Stimulated activated memory B cell treated with anti-CD40 and anti-IgM and Interleukin-4, amounts not matched to agents 10 μg/mL and 1 μg/mL and 100 μg/mL, for 72 hours (primary cell): ENCODE data around the gene SGPP2.

ENCODE experiments used
- ATAC-seq: fragments of 150-1000 bp; cut with Tn5 transposase; 2 replicates; pipeline ENCODE4 v1.10.0; 2021
- H3K27ac Mint-ChIP-seq: one replicate; pipeline ENCODE4 v1.8.0; 2022; ENCODE audit warnings: mild to moderate bottlenecking, mixed read lengths
- H3K27me3 Mint-ChIP-seq: one replicate; pipeline ENCODE4 v1.8.0; 2022; ENCODE audit warnings: mixed read lengths
- H3K36me3 Mint-ChIP-seq: one replicate; pipeline ENCODE4 v1.8.0; 2022; ENCODE audit warnings: mixed read lengths
- H3K4me1 Mint-ChIP-seq: one replicate; pipeline ENCODE4 v1.8.0; 2022; ENCODE audit warnings: mixed read lengths
- H3K4me3 Mint-ChIP-seq: one replicate; pipeline ENCODE4 v1.8.0; 2022; ENCODE audit warnings: mild to moderate bottlenecking, moderate library complexity, mixed read lengths
- H3K9me3 Mint-ChIP-seq: one replicate; pipeline ENCODE4 v1.8.0; 2022; ENCODE audit warnings: mixed read lengths

The SGPP2 gene

DNA sequence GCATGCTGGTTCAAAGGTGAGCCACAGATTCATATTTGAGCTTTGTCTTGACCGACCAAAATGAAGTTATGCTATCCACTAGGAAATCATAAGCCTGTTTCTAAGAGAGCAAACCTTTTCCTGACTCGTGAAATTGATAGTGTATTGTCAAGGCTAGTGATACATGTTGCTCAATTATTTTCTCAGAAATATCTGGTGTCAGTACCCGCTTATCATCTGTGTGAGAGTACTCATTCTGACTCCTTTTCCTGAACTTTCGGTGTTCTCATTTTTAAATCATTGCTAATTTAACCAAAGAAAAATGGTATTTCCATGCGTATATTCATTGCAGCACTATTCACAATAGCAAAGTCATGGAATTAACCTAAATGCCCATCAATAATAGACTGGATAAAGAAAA is 56.2 kb downstream of the SGPP2 start:
- no peaks in the 10 kb centered on the region for H3K27me3 Mint-ChIP-seq
- H3K27ac Mint-ChIP-seq: no peak overlapping the region
- no peak overlapping the region for H3K4me3 Mint-ChIP-seq
- H3K4me1 Mint-ChIP-seq: no peaks in the 10 kb centered on the region
- no peak for ATAC-seq
- no peaks in the 10 kb centered on the region for H3K9me3 Mint-ChIP-seq
- H3K36me3 Mint-ChIP-seq: peaks cover 36% of the 10 kb centered on the region

GRCh38 chr2:222481941-222482340 is 57.6 kb downstream of the SGPP2 start:
- H3K4me3 Mint-ChIP-seq: no peak overlapping the region
- H3K36me3 Mint-ChIP-seq: peaks cover 29% of the 10 kb centered on the region
- H3K9me3 Mint-ChIP-seq: no peaks in the 10 kb centered on the region
- no peak overlapping the region for H3K27ac Mint-ChIP-seq
- H3K4me1 Mint-ChIP-seq: no peaks in the 10 kb centered on the region
- ATAC-seq: no peak
- no peaks in the 10 kb centered on the region for H3K27me3 Mint-ChIP-seq

DNA sequence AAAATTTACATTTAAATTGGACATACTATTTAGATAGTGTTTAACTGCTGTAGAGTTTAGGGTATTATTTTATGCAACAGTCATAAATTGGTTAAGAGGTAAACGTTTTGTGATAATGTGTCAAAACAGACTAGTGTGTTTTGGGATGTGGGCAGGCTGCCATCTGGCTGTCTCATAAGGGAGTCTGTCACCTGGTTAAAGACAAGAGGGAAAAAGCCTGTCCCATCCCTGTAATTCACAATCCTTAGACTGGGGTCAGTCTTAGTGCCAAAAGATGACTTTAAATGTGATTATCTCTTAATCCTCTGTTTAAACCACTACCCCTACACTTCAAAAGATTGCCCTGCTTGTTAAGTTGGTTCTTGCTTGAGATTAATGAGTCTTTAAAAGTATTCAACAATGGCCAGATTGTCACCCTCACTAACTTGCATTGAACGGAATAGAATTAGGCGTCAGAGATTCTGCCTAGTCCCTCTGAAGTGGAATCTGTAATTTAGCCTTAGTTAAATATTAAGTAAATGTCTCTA is 59.2 kb downstream of the SGPP2 start:
- no peak for ATAC-seq
- H3K9me3 Mint-ChIP-seq: no peaks in the 10 kb centered on the region
- H3K27ac Mint-ChIP-seq: no peak overlapping the region
- no peak overlapping the region for H3K4me3 Mint-ChIP-seq
- no peaks in the 10 kb centered on the region for H3K4me1 Mint-ChIP-seq
- peaks cover 30% of the 10 kb centered on the region for H3K36me3 Mint-ChIP-seq
- no peaks in the 10 kb centered on the region for H3K27me3 Mint-ChIP-seq

DNA sequence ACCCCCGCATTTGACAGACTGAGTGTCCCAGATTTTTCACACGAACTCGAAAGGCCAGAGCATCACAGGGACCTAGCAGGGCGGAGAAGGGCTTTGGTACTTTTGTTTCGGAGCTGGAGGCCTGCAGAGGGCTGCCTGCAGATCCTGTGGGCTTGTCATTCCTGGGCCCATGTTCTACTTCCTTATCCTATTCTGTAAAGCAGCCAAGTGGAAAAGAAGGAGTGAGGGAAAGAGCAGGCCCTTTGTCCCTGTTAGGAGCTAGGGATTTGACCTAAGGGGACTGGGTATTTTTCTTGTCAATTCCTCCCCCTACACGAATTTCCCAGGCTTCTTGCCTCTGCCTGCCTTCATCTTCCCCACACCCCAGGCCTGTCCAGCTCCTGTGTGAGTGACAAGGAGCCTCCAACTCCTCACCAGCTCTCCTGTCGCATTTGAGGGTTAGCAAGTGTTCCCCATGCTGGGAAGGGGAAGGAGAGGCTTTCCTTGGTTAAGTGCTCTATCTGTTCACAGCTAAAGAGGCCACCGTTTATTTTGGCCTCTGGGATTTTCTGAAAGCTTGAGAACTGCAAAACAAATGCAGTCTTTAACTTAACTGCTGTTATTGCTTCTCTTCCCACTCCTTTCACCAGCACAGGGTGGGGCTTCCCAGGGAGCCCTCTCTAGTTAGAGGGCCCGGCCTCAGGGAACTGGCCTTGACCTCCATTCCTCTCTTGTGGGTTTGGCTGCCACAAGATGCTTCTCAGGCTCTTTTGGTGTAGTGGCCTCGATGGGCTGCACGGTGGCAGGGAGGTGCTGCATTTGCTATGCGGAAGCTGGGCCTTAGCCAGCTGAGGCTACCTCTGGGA is 61.2 kb downstream of the SGPP2 start:
- Mint-ChIP-seq H3K9me3 (no peaks in the 10 kb centered on the region), H3K4me3 (no peak overlapping the region), H3K27ac (peak overlapping the region; percentile 59), H3K36me3 (peaks cover 30% of the 10 kb centered on the region), H3K4me1 (no peaks in the 10 kb centered on the region), H3K27me3 (no peaks in the 10 kb centered on the region)
- ATAC-seq: no peak

GRCh38 chr2:222490131-222490530 is 65.8 kb downstream of the SGPP2 start:
- H3K4me3 Mint-ChIP-seq: no peak overlapping the region

DNA sequence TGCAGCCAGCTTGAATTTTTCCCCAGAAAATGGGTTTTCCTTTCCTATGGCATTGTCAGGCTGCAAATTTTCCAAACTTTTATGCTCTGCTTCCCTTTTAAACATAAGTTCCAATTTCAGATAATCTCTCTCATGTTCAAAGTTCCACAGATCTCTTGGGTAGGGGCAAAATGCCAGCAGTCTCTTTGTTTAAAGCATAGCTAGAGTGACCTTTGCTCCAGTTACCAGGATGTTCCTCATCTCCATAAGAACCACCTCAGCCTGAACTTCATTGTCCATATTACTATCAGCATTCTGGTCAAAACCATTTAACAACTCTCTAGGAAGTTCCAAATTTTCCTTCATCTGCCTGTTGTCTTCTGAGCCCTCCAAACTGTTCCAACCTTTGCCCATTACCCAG is 68.3 kb downstream of the SGPP2 start:
- H3K4me3 Mint-ChIP-seq: no peak overlapping the region
- H3K4me1 Mint-ChIP-seq: no peaks in the 10 kb centered on the region
- H3K27ac Mint-ChIP-seq: no peak overlapping the region
- peaks cover 8% of the 10 kb centered on the region for H3K9me3 Mint-ChIP-seq
- ATAC-seq: no peak
- H3K36me3 Mint-ChIP-seq: peaks cover 35% of the 10 kb centered on the region
- H3K27me3 Mint-ChIP-seq: no peaks in the 10 kb centered on the region

More at GRCh38 chr2:222490131-222490530, 65.8 kb downstream of the SGPP2 start:
- Mint-ChIP-seq H3K36me3 (peaks cover 39% of the 10 kb centered on the region), H3K27me3 (no peaks in the 10 kb centered on the region), H3K27ac (no peak overlapping the region), H3K4me1 (no peaks in the 10 kb centered on the region), H3K9me3 (peaks cover 8% of the 10 kb centered on the region)
- ATAC-seq: no peak

DNA sequence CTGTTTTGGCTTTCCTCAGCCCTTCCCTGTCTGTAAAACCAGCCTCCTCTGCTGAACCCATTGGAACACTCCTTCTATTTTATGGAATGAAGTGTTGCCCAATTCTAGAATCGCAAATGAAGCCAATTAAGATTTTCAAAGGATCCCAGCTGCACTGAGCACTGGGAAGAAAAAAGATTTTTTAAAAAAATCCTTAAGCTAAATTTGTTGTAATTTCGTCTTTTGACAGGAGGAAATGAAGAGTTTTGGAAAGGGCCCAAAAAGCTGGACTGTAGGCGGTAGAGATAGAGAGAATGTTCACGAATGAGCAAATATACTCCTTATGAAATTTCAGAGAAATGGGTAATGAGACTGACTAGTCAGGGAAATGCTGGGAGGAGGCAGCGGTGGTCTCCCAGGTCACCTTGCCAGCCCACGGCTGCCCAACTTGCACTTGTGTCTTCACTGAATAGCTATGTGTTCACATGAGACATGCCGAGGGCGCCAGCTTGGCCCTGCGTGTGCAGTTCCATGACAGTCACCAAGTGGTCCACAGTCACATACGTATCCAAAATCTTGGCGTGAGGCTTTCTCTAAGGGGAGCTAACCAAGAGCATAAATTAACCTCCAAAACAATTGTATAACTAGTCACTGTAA is 69.9 kb downstream of the SGPP2 start:
- Mint-ChIP-seq H3K4me1 (peaks cover 2% of the 10 kb centered on the region), H3K27ac (no peak overlapping the region), H3K36me3 (peaks cover 47% of the 10 kb centered on the region), H3K4me3 (no peak overlapping the region), H3K27me3 (no peaks in the 10 kb centered on the region), H3K9me3 (peaks cover 8% of the 10 kb centered on the region)
- no peak for ATAC-seq

- Mint-ChIP-seq H3K27me3 (no peaks in the 10 kb centered on the region), H3K4me1 (peaks cover 12% of the 10 kb centered on the region), H3K4me3 (no peak overlapping the region), H3K36me3 (peaks cover 58% of the 10 kb centered on the region), H3K27ac (no peak overlapping the region), H3K9me3 (peaks cover 8% of the 10 kb centered on the region)
- ATAC-seq: no peak
Observed at GRCh38 chr2:222495388-222495787, 71.0 kb downstream of the SGPP2 start.

GRCh38 chr2:222499226-222499625 is 74.9 kb downstream of the SGPP2 start:
- no peaks in the 10 kb centered on the region for H3K27me3 Mint-ChIP-seq
- H3K4me1 Mint-ChIP-seq: peaks cover 17% of the 10 kb centered on the region
- H3K27ac Mint-ChIP-seq: no peak overlapping the region
- H3K4me3 Mint-ChIP-seq: no peak overlapping the region
- peaks cover 50% of the 10 kb centered on the region for H3K36me3 Mint-ChIP-seq
- no peaks in the 10 kb centered on the region for H3K9me3 Mint-ChIP-seq
- no peak for ATAC-seq

GRCh38 chr2:222504191-222504590 is 79.8 kb downstream of the SGPP2 start:
- Mint-ChIP-seq H3K27ac (no peak overlapping the region), H3K9me3 (no peaks in the 10 kb centered on the region), H3K4me3 (no peak overlapping the region), H3K4me1 (peaks cover 25% of the 10 kb centered on the region), H3K36me3 (peaks cover 36% of the 10 kb centered on the region), H3K27me3 (no peaks in the 10 kb centered on the region)
- ATAC-seq: no peak

DNA sequence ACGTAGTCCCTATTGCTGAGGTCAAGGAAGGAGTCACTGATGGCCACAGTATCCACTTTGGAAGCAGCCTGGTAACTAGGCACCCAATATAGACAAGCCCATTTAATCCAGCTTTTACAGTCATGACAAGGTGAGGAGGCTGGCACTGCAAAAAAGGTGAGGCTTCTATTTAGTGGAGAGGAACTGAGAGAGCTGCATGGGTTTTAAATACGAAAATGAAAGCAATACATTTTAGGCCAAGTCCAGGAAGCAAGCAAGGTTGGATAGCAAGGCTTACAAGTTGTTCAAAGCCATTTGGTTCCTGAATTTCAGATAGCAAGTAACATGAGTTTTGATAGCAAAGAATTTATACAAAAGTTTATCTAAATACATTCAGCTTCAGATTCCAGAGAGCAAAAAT is 80.4 kb downstream of the SGPP2 start:
- Mint-ChIP-seq H3K4me3 (no peak overlapping the region), H3K4me1 (peaks cover 19% of the 10 kb centered on the region)

GRCh38 chr2:222506230-222506935 is 82.0 kb downstream of the SGPP2 start:
- peaks cover 14% of the 10 kb centered on the region for H3K4me1 Mint-ChIP-seq
- no peaks in the 10 kb centered on the region for H3K9me3 Mint-ChIP-seq
- no peak for ATAC-seq
- H3K27me3 Mint-ChIP-seq: no peaks in the 10 kb centered on the region
- H3K36me3 Mint-ChIP-seq: peaks cover 31% of the 10 kb centered on the region
- no peak overlapping the region for H3K4me3 Mint-ChIP-seq
- H3K27ac Mint-ChIP-seq: no peak overlapping the region

More for the DNA sequence above, 80.4 kb downstream of the SGPP2 start:
- Mint-ChIP-seq H3K27ac (no peak overlapping the region), H3K27me3 (no peaks in the 10 kb centered on the region), H3K9me3 (no peaks in the 10 kb centered on the region), H3K36me3 (peaks cover 30% of the 10 kb centered on the region)
- ATAC-seq: peak; percentile 76

DNA sequence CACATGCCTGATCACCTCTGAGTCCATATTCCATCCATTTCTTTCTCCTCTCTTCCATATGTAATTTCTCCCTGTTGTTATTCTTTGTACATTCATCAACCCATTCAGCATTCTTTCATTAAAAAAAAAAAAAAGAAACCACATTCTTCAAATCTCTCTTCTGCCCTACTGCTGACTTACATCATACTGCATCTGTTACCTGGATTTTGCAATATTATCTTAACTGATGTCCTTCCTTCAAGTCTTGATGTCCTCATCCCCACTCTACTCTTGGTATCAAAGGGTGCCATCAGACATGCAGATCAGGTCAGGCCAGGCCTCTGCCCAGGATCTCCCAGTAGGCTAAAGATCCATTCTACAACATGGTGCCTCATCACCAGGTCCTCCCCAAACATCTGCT is 90.6 kb downstream of the SGPP2 start:
- H3K27me3 Mint-ChIP-seq: no peaks in the 10 kb centered on the region
- H3K9me3 Mint-ChIP-seq: peaks cover 6% of the 10 kb centered on the region
- no peak overlapping the region for H3K27ac Mint-ChIP-seq
- H3K4me1 Mint-ChIP-seq: no peaks in the 10 kb centered on the region
- ATAC-seq: no peak
- H3K4me3 Mint-ChIP-seq: no peak overlapping the region
- H3K36me3 Mint-ChIP-seq: peaks cover 46% of the 10 kb centered on the region

DNA sequence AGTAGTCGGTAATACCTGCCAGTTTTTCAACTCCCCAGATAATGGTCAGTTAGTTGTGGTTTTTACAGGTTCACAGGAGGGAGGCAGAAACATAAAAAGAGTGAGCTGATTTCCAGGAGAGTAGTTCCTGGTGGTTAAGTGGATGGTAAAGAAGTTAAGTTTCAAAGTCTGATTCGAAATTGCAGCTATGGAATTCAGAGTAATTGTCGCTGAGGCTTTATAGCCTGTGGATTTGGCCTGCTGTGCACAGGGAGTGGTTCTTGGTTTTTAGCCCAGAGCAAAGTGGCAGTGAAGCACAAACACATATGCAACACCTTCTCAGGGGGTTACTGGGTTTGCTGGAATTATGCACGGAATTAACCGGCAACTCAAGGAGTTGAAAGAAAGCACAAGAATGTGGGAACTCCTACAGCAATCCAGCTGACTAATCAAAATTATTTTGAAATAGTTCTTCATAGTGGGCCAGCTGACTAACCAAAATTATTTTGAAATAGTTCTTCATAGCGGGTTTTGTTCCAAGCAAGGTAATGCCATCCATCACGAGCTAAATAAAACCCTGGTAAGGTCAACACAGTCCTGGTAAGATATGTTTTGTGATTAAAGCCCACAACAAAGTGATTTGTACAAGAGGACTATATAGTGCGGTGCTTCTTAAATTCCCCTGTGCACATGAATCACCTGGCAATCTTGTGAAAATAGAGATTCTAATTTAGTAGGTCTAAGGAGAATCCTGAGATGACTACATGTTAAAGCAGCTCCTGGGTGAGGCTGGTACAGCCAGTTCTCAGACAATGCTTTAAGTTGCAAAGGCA is 94.4 kb downstream of the SGPP2 start:
- H3K4me1 Mint-ChIP-seq: no peaks in the 10 kb centered on the region
- H3K9me3 Mint-ChIP-seq: no peaks in the 10 kb centered on the region
- H3K27ac Mint-ChIP-seq: no peak overlapping the region
- no peak overlapping the region for H3K4me3 Mint-ChIP-seq
- peaks cover 29% of the 10 kb centered on the region for H3K36me3 Mint-ChIP-seq
- no peak for ATAC-seq
- H3K27me3 Mint-ChIP-seq: no peaks in the 10 kb centered on the region

DNA sequence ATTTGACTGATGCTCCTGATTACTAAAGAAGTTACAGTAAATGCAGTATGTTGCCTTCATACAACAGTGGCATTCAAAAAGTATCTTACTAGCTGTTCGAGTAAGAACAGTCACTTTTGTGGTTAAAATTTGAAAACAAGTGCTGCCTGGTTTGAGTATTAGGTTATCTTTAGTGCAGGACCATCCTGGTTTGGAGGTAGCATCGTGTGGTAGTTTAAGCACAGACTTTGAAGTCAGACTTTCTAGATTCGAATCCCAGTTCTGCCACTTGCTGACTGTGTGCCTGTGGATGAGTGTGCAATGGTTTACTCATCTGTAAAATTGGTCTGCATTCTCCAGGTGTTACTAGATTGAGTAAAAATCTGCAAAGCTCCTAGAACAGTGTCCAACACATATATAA is 96.8 kb downstream of the SGPP2 start:
- Mint-ChIP-seq H3K4me3 (no peak overlapping the region), H3K27me3 (no peaks in the 10 kb centered on the region), H3K9me3 (no peaks in the 10 kb centered on the region), H3K4me1 (no peaks in the 10 kb centered on the region), H3K27ac (no peak overlapping the region), H3K36me3 (peaks cover 39% of the 10 kb centered on the region)
- ATAC-seq: no peak
